ENCODE measurements around the gene APRT.

APRT gene

GRCh38 chr16:88764913-88765349 lies 46.8 kb downstream of the APRT start:
- Histone ChIP-seq H3K36me3 (ENCODE audit: insufficient read depth, low read length) (peaks cover 36% of the 10 kb centered on the region), H3K9me3 (ENCODE audit: insufficient read depth, low read length, severe bottlenecking) (no peaks in the 10 kb centered on the region), H3K79me2 (ENCODE audit: insufficient read depth, low read length) (peaks cover 95% of the 10 kb centered on the region), H3K4me2 (ENCODE audit: insufficient read depth, low read length) (no peak overlapping the region), H3K4me3 (ENCODE audit: low read depth in 1 of 2, low read length in 2 of 2) (no peak overlapping the region), H4K20me1 (ENCODE audit: insufficient read depth, low read length) (peaks cover 94% of the 10 kb centered on the region), H3K4me1 (ENCODE audit: insufficient read depth, low read length) (no peaks in the 10 kb centered on the region), H2AFZ (ENCODE audit: low read depth, low read length) (no peak overlapping the region), H3K27me3 (ENCODE audit: insufficient read depth, low read length, poor library complexity) (no peaks in the 10 kb centered on the region), H3K9ac (ENCODE audit: low read depth, low read length) (no peak overlapping the region), H3K27ac (ENCODE audit: low read length) (no peak overlapping the region)
- DNase-seq (no peak), ATAC-seq (ENCODE audit: insufficient read depth, low read depth) (no peak)
- TF ChIP-seq CTCF (IDR thresholded peaks at IDR 0.05; ENCODE audit: borderline replicate concordance, extremely low read depth, low read length, poor library complexity, severe bottlenecking) (no peak), EZH2 (IDR thresholded peaks at IDR 0.05; ENCODE audit: borderline replicate concordance, low read depth, low read length, severe bottlenecking) (no peak)

- Histone ChIP-seq H3K79me2 (ENCODE audit: insufficient read depth, low read length) (peaks cover 95% of the 10 kb centered on the region), H3K4me3 (ENCODE audit: low read depth in 1 of 2, low read length in 2 of 2) (no peak overlapping the region), H3K36me3 (ENCODE audit: insufficient read depth, low read length) (peaks cover 36% of the 10 kb centered on the region), H3K9ac (ENCODE audit: low read depth, low read length) (no peak overlapping the region), H3K4me2 (ENCODE audit: insufficient read depth, low read length) (no peak overlapping the region), H2AFZ (ENCODE audit: low read depth, low read length) (no peak overlapping the region), H3K27me3 (ENCODE audit: insufficient read depth, low read length, poor library complexity) (no peaks in the 10 kb centered on the region), H3K9me3 (ENCODE audit: insufficient read depth, low read length, severe bottlenecking) (no peaks in the 10 kb centered on the region), H3K4me1 (ENCODE audit: insufficient read depth, low read length) (no peaks in the 10 kb centered on the region), H4K20me1 (ENCODE audit: insufficient read depth, low read length) (peaks cover 95% of the 10 kb centered on the region), H3K27ac (ENCODE audit: low read length) (no peak overlapping the region)
- no peak for TF ChIP-seq EZH2 (IDR thresholded peaks at IDR 0.05; ENCODE audit: borderline replicate concordance, low read depth, low read length, severe bottlenecking)
- DNase-seq (no peak), ATAC-seq (ENCODE audit: insufficient read depth, low read depth) (no peak)
Measured at GRCh38 chr16:88764080-88764479, 47.6 kb downstream of the APRT start.

GRCh38 chr16:88763502-88764053 lies 48.1 kb downstream of the APRT start:
- no peak overlapping the region for H2AFZ ChIP-seq (ENCODE audit: low read depth, low read length)
- no peak for DNase-seq
- ATAC-seq (ENCODE audit: insufficient read depth, low read depth): no peak
- peaks cover 95% of the 10 kb centered on the region for H3K79me2 ChIP-seq (ENCODE audit: insufficient read depth, low read length)
- no peak overlapping the region for H3K4me3 ChIP-seq (ENCODE audit: low read depth in 1 of 2, low read length in 2 of 2)
- H3K9me3 ChIP-seq (ENCODE audit: insufficient read depth, low read length, severe bottlenecking): no peaks in the 10 kb centered on the region
- no peaks in the 10 kb centered on the region for H3K4me1 ChIP-seq (ENCODE audit: insufficient read depth, low read length)
- H4K20me1 ChIP-seq (ENCODE audit: insufficient read depth, low read length): peaks cover 95% of the 10 kb centered on the region
- H3K27ac ChIP-seq (ENCODE audit: low read length): no peak overlapping the region
- H3K9ac ChIP-seq (ENCODE audit: low read depth, low read length): no peak overlapping the region
- H3K4me2 ChIP-seq (ENCODE audit: insufficient read depth, low read length): no peak overlapping the region
- TF ChIP-seq CTCF (IDR thresholded peaks at IDR 0.05; ENCODE audit: borderline replicate concordance, extremely low read depth, low read length, poor library complexity, severe bottlenecking): no peak
- TF ChIP-seq EZH2 (IDR thresholded peaks at IDR 0.05; ENCODE audit: borderline replicate concordance, low read depth, low read length, severe bottlenecking): no peak
- peaks cover 40% of the 10 kb centered on the region for H3K36me3 ChIP-seq (ENCODE audit: insufficient read depth, low read length)
- H3K27me3 ChIP-seq (ENCODE audit: insufficient read depth, low read length, poor library complexity): no peaks in the 10 kb centered on the region

- no peaks in the 10 kb centered on the region for H3K4me1 ChIP-seq (ENCODE audit: insufficient read depth, low read length)
- ATAC-seq (ENCODE audit: insufficient read depth, low read depth) (no peak), DNase-seq (no peak)
- no peak for TF ChIP-seq CTCF (IDR thresholded peaks at IDR 0.05; ENCODE audit: borderline replicate concordance, extremely low read depth, low read length, poor library complexity, severe bottlenecking)
- no peak for TF ChIP-seq EZH2 (IDR thresholded peaks at IDR 0.05; ENCODE audit: borderline replicate concordance, low read depth, low read length, severe bottlenecking)
- H3K9me3 ChIP-seq (ENCODE audit: insufficient read depth, low read length, severe bottlenecking): no peaks in the 10 kb centered on the region
- peaks cover 95% of the 10 kb centered on the region for H4K20me1 ChIP-seq (ENCODE audit: insufficient read depth, low read length)
- no peak overlapping the region for H3K4me2 ChIP-seq (ENCODE audit: insufficient read depth, low read length)
- H3K9ac ChIP-seq (ENCODE audit: low read depth, low read length): no peak overlapping the region
- H2AFZ ChIP-seq (ENCODE audit: low read depth, low read length): no peak overlapping the region
- H3K27me3 ChIP-seq (ENCODE audit: insufficient read depth, low read length, poor library complexity): no peaks in the 10 kb centered on the region
- no peak overlapping the region for H3K27ac ChIP-seq (ENCODE audit: low read length)
- peaks cover 44% of the 10 kb centered on the region for H3K36me3 ChIP-seq (ENCODE audit: insufficient read depth, low read length)
- H3K79me2 ChIP-seq (ENCODE audit: insufficient read depth, low read length): peaks cover 95% of the 10 kb centered on the region
- H3K4me3 ChIP-seq (ENCODE audit: low read depth in 1 of 2, low read length in 2 of 2): no peak overlapping the region
Measured at GRCh38 chr16:88762941-88763340, 48.8 kb downstream of the APRT start.
